WI38 (cell line): ENCODE results near the gene ELF3.
"Not testable (repeated sequence)": the region's sequence is repeated elsewhere in the genome, so short reads cannot be mapped to it uniquely, and the experiment has no call there.

ENCODE experiments used
- H3K4me3 ChIP-seq: 2 replicates; pipeline ENCODE4 v1.5.1; 2011; ENCODE audit warnings: low read depth, mild to moderate bottlenecking, control low read depth, low read length
- TF ChIP-seq, protein P1 (sequence below): IDR thresholded peaks from 2 replicates; pipeline ENCODE4 v1.5.1; 2012; ENCODE audit warnings: low read depth, mild to moderate bottlenecking, control low read depth, low read length

ELF3 gene

DNA sequence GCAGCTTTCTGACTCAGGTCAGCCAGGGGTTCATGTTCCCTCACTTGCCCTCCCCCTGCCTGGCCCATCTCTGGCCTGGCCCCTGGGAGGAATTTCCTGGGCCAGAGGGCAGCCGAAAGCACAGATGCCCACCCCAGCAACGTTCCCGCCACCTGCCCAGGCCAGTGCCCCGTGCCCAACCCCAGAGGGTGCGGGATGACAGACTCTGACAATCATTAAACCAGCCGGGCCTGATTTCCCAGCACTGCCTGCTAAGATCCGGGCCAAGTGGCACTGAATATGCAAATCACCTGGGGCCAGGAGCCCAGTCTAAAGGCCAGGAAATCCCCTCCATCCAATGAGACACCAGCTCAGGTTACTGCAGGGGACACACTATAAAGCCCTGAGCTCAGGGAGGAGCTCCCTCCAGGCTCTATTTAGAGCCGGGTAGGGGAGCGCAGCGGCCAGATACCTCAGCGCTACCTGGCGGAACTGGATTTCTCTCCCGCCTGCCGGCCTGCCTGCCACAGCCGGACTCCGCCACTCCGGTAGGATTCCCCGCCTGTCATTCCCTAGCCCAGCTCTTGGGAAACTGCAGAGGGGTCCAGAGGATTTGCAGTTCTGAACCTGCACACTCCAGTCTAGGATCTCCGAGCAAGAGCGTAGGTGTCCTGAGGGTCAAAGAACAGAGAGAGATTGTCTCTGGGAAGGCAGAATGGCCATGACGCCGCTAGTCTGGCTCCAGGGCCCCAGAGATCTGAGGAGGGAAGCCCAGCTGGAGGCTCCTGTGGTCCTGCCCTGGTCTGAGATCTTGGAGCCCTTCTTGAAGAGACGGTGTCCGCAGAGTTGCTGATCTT, at the start of gene ELF3:
ELF3 (plus strand) TSS at position 408 of the 836 bp plus-strand sequence. CDS start 550 bp downstream, outside the sequence.
- TF ChIP-seq, protein P1, sequence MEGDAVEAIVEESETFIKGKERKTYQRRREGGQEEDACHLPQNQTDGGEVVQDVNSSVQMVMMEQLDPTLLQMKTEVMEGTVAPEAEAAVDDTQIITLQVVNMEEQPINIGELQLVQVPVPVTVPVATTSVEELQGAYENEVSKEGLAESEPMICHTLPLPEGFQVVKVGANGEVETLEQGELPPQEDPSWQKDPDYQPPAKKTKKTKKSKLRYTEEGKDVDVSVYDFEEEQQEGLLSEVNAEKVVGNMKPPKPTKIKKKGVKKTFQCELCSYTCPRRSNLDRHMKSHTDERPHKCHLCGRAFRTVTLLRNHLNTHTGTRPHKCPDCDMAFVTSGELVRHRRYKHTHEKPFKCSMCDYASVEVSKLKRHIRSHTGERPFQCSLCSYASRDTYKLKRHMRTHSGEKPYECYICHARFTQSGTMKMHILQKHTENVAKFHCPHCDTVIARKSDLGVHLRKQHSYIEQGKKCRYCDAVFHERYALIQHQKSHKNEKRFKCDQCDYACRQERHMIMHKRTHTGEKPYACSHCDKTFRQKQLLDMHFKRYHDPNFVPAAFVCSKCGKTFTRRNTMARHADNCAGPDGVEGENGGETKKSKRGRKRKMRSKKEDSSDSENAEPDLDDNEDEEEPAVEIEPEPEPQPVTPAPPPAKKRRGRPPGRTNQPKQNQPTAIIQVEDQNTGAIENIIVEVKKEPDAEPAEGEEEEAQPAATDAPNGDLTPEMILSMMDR, result no peak
- H3K4me3 ChIP-seq, result no peak within 1 kb of the TSS

DNA sequence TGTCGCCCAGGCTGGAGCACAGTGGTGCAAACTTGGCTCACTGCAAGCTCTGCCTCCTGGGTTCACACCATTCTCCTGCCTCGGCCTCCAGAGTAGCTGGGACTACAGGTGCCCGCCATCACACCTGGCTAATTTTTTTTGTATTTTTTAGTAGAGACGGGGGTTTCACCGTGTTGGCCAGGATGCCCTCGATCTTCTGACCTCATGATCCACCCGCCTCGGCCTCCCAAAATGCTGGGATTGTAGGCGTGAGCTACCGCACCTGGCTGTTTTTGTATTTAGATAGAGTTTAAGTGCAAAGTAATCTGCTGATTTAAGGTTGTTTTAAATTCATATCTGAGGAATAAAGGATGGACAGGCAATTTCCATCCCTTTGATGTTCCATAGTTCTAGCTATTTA, 48.0 kb upstream of the ELF3 start:
- H3K4me3 ChIP-seq, result not testable (repeated sequence)

DNA sequence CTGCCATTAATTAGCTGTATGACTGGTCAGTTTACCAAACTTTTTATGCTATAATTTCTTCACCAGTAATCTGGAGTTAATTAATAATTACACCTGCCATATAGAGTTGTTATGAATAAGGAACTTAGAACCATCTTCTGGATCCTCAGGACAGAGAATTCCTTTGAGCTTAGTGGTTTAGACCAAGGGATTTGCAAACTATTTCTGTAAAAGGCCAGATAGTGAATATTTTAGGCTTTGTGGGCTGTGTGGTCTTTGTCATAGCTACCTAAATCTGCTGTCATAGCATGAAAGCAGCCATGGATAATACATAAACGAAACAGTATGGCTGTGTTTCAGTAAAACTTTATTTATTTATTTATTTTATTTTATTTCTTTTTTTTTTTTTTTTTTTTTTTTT, 46.1 kb upstream of the ELF3 start:
- no peak overlapping the region for H3K4me3 ChIP-seq
- TF ChIP-seq, protein P1, result no peak

DNA sequence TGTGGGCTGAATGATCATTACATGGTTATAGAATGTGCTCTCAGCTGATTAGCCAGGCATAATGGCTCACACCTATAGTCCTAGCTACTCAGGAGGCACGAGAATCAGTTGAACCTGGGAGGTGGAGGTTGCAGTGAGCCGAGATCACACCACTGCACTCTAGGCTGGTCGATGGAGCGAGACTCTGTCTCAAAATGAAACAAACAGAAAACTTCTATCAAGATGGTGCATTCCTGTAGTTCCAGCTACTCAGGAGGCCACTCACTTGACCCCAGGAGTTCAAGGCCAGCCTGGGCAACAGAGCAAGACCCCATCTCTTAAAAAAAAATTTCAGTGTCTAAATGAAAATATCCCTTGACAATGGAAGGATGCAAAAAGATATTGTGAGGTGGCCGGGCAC, 44.2 kb upstream of the ELF3 start:
- H3K4me3 ChIP-seq, result no peak overlapping the region
- TF ChIP-seq, protein P1, result no peak

DNA sequence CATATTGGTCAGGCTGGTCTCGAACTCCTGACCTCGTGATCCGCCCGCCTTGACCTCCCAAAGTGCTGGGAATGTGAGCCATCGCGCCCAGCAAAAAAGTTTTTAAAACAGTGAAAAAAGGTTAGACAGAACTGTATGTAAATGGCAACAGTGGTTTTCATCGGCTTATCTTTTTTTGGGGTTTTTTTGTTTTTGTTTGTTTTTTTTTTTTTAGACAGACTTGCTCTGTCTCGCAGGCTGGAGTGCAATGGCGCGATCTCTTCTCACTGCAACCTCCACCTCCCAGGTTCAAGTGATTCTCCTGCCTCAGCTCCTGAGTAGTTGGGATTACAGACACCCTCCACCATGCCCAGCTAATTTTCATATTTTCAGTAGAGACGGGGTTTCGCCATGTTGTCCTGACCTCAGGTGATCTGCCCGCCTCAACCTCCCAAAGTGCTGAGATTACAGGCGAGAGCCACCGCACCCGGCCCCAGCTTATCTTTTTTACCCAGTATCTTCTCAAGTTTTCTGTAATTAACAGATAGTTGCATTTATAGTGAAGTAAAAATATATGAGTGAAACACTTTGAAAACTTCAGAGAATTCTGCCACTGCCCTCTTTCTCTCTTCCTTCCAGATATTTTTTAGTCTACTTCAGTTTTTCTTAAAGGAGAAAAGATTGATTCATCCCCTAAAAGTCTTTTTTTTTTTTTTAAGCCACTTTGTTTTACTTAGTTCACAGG, 42.0 kb upstream of the ELF3 start:
- TF ChIP-seq, protein P1, result no peak
- no peak overlapping the region for H3K4me3 ChIP-seq

DNA sequence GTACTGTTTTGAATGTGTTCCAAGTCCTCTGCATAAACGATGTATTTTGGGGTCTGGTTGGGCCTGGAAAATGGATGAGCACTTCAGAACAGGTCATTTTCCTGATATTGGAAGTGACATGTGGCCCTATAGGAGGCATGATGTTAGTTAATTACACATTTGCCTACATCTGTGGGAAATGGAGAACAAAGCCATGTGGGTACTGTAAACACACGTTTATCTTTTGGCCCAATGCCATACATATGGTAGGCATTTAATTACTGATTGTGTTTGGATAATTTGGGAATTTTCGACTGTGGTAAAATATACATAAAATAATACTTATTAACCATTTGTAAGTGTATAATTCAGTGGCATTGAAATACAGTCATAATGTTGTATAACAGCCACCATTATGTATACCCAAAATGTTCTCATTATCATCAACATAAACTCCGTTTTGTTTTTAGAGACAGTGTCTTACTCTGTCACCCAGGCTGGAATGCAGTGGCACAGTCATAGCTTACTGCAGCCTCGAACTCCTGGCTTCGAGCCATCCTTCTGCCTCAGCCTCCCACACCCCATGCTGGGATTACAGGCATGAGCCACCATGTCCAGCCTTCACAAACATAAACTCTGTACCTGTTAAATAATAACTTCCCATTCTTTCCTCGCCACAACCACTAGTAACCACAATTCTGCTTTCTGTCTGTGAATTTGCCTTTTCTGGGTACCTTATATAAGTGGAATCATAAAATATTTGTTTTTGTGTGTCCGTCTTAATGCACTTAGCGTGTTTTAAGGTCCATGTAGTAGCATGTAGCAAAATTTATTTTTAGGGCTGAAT, 39.8 kb upstream of the ELF3 start:
- H3K4me3 ChIP-seq, result no peak overlapping the region
- TF ChIP-seq, protein P1, result no peak

DNA sequence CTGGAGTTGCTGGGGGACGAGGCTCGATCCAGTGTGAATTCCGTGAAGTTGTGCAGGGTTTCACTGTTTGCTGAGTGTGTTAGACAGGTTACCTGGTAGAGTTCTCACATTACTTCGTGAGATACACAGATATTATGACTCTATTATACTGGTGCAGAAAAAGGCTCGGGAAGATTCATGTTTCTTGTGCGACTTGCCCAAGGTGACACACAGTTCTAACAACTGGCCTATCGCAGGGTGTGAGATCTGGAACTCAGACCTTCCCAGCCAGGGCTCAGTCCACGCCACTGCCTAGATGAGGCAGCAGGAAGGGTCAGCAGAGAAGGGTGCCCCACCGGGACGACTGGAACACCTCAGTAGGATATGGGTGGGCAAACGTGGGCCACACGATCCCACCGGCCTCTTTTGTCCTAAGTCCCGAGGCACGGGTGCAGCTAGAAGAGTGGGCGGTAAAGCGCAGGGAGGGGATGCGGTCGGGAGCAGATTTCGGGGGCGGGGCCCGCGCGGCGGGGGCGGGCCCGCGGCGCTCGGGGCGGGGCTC, 28.2 kb upstream of the ELF3 start:
- H3K4me3 ChIP-seq, result peak overlapping the region; percentile 76
- TF ChIP-seq, protein P1, result no peak
